Measurements from ENCODE around the gene DUOX1. TPM values are rescaled to one million over a fixed set of nuclear protein-coding genes. Genes with fewer than 3 reads are reported as not detected.

Gene DUOX1
- total RNA-seq, 1 donor from 2014 or later = not detected

DNA sequence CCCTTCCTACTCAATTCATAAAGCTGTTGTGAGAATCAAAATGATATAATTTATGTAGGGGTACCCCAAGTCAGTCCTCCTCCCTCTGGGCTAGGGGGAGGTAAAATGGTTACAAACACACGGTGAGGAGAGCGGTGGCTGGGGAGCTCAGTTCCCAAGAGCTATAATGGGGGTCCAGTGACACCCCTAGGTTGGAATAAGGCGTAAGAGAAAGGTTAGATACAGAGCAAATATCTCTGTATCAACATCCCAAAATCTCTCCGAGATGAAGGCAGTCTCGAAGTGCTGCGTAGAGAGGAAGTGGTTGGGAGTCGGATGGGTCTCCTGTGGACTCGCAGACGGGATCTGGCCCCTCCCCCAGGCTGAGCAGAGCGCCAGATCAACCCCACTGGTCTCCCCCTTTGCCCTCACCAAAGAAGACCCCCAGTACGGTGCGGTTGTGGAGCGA is 17.6 kb upstream of the DUOX1 start:
- DNase-seq (ENCODE audit: extremely low spot score, unreplicated experiment) = no peak
- H3K4me1 Mint-ChIP-seq (ENCODE audit: unreplicated experiment) = peaks cover 8% of the 10 kb centered on the region
- H3K4me3 Mint-ChIP-seq (ENCODE audit: unreplicated experiment) = peak overlapping the region; percentile 38
- H3K27me3 Mint-ChIP-seq (ENCODE audit: unreplicated experiment) = peaks cover 62% of the 10 kb centered on the region
- no peak overlapping the region for H3K27ac Mint-ChIP-seq (ENCODE audit: unreplicated experiment)
- TF ChIP-seq, protein P1, sequence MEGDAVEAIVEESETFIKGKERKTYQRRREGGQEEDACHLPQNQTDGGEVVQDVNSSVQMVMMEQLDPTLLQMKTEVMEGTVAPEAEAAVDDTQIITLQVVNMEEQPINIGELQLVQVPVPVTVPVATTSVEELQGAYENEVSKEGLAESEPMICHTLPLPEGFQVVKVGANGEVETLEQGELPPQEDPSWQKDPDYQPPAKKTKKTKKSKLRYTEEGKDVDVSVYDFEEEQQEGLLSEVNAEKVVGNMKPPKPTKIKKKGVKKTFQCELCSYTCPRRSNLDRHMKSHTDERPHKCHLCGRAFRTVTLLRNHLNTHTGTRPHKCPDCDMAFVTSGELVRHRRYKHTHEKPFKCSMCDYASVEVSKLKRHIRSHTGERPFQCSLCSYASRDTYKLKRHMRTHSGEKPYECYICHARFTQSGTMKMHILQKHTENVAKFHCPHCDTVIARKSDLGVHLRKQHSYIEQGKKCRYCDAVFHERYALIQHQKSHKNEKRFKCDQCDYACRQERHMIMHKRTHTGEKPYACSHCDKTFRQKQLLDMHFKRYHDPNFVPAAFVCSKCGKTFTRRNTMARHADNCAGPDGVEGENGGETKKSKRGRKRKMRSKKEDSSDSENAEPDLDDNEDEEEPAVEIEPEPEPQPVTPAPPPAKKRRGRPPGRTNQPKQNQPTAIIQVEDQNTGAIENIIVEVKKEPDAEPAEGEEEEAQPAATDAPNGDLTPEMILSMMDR (IDR thresholded peaks at IDR 0.05) = no peak
- H3K9me3 Mint-ChIP-seq (ENCODE audit: unreplicated experiment) = no peaks in the 10 kb centered on the region
- H3K36me3 Mint-ChIP-seq (ENCODE audit: unreplicated experiment) = no peaks in the 10 kb centered on the region

DNA sequence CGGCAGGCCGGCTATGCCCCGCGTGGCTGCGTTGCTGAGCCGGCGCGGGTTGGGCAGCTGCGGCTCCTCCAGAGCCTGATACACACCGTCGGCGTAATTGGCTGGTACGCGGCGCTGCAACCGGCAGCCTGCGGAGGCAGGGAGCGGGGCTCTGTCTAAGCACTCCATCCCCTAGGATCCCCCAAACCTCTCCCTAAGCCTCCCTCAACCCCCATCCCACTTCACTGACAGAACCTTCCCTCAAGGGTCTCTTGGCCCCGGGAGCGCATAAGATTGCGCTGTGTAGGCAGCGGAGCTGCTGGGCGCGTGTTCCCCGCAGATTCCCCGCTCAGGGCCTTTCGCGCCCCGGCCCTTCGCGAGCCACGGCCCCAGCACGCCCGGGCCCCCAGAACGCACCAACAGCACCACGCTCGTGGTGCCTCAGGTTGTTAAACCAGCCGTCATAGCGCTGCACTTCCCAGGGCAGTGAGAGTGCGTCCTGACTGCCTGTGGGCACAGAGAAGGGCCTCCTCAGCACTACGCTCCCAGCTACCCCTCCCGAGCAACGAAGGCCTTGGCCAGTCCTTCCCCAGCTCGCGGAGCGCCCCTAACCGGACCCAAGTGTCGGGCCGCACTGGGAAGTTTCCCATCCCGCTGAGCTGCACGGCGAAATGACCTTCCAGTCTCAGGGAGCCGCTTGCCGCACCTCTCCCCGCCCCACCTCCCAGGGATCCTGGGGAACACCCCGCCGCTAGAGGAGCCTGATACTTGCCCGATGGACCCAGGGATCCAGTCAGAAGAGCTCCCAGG is 17.0 kb upstream of the DUOX1 start:
- peaks cover 9% of the 10 kb centered on the region for H3K4me1 Mint-ChIP-seq (ENCODE audit: unreplicated experiment)
- peaks cover 62% of the 10 kb centered on the region for H3K27me3 Mint-ChIP-seq (ENCODE audit: unreplicated experiment)
- peak overlapping the region; percentile 38 for H3K4me3 Mint-ChIP-seq (ENCODE audit: unreplicated experiment)
- no peaks in the 10 kb centered on the region for H3K36me3 Mint-ChIP-seq (ENCODE audit: unreplicated experiment)
- H3K27ac Mint-ChIP-seq (ENCODE audit: unreplicated experiment) = no peak overlapping the region
- DNase-seq (ENCODE audit: extremely low spot score, unreplicated experiment) = no peak
- H3K9me3 Mint-ChIP-seq (ENCODE audit: unreplicated experiment) = no peaks in the 10 kb centered on the region
- TF ChIP-seq, protein P1 (IDR thresholded peaks at IDR 0.05) = no peak

GRCh38 chr15:45113380-45113990 is 16.3 kb upstream of the DUOX1 start:
- Mint-ChIP-seq H3K4me1 (ENCODE audit: unreplicated experiment) (peaks cover 11% of the 10 kb centered on the region), H3K4me3 (ENCODE audit: unreplicated experiment) (no peak overlapping the region), H3K9me3 (ENCODE audit: unreplicated experiment) (no peaks in the 10 kb centered on the region), H3K27ac (ENCODE audit: unreplicated experiment) (no peak overlapping the region), H3K27me3 (ENCODE audit: unreplicated experiment) (peaks cover 62% of the 10 kb centered on the region), H3K36me3 (ENCODE audit: unreplicated experiment) (no peaks in the 10 kb centered on the region)
- DNase-seq (ENCODE audit: extremely low spot score, unreplicated experiment) = no peak
- TF ChIP-seq, protein P1 (IDR thresholded peaks at IDR 0.05) = no peak

- Mint-ChIP-seq H3K9me3 (ENCODE audit: unreplicated experiment) (no peaks in the 10 kb centered on the region), H3K36me3 (ENCODE audit: unreplicated experiment) (no peaks in the 10 kb centered on the region), H3K27ac (ENCODE audit: unreplicated experiment) (no peak within 1 kb of the TSS), H3K4me3 (ENCODE audit: unreplicated experiment) (no peak within 1 kb of the TSS), H3K27me3 (ENCODE audit: unreplicated experiment) (peaks cover 56% of the 10 kb centered on the region), H3K4me1 (ENCODE audit: unreplicated experiment) (peaks cover 11% of the 10 kb centered on the region)
- TF ChIP-seq, protein P1 (IDR thresholded peaks at IDR 0.05) = no peak
- DNase-seq (ENCODE audit: extremely low spot score, unreplicated experiment) = no peak
These were observed 15.6 kb upstream of the DUOX1 start, which contains the start of the genes DUOX2 and DUOXA2 for GRCh38 chr15:45114076-45114750. Gene DUOX2 (minus strand): TSS chr15:45114172. CDS start chr15:45113411, 761 bp downstream. Gene DUOXA2 (plus strand): TSS chr15:45114326. CDS start chr15:45114606, 280 bp downstream.

DNA sequence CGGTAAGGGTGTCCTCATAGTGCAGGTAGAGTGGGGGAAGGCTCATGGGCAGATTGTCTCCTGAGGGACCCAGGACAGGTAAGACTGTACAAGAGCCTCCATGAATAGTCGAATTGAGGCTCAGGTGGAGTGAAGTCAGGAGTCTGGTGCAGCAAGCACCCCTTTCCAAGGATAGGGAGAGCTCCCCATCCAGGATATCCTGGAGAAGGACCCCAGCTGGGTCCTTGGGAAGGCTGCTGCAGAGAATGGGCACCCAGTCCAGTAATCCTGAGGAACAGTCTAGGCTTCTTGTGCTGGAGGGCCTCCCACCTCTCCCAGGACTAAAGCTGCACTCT is 15.1 kb upstream of the DUOX1 start:
- no peak overlapping the region for H3K4me3 Mint-ChIP-seq (ENCODE audit: unreplicated experiment)
- peaks cover 11% of the 10 kb centered on the region for H3K4me1 Mint-ChIP-seq (ENCODE audit: unreplicated experiment)
- H3K9me3 Mint-ChIP-seq (ENCODE audit: unreplicated experiment) = no peaks in the 10 kb centered on the region
- H3K27ac Mint-ChIP-seq (ENCODE audit: unreplicated experiment) = no peak overlapping the region
- no peaks in the 10 kb centered on the region for H3K36me3 Mint-ChIP-seq (ENCODE audit: unreplicated experiment)
- peaks cover 51% of the 10 kb centered on the region for H3K27me3 Mint-ChIP-seq (ENCODE audit: unreplicated experiment)
- TF ChIP-seq, protein P1 (IDR thresholded peaks at IDR 0.05) = no peak
- no peak for DNase-seq (ENCODE audit: extremely low spot score, unreplicated experiment)

All from osteocyte (in vitro differentiated cells).